ENCODE results near the gene GABARAPL2. TPM values are rescaled to one million over a fixed set of nuclear protein-coding genes. Genes with fewer than 3 reads are reported as not detected.

The GABARAPL2 gene
- total and polyA plus RNA-seq, 2 donors (not counting 1 experiment from before 2014, with no cell fraction given): 73.0 to 84.9 TPM

GRCh38 chr16:75532791-75533190, 33.4 kb upstream of the GABARAPL2 start:
- DNase-seq (no peak), ATAC-seq (ENCODE audit: low read depth) (no peak)
- no peaks in the 10 kb centered on the region for H3K27me3 ChIP-seq (replicated peaks in 1 of 4; ENCODE audit: control extremely low read depth in 1 of 4, control insufficient read depth in 3 of 4, insufficient read depth in 4 of 4, low read length in 3 of 4)
- Mint-ChIP-seq H3K9me3 (ENCODE audit: insufficient read depth) (no peaks in the 10 kb centered on the region), H3K27me3 (peaks cover 6% of the 10 kb centered on the region), H3K4me1 (peaks cover 2% of the 10 kb centered on the region), H3K27ac (no peak overlapping the region), H3K4me3 (no peak overlapping the region)
- intact Hi-C loops (cut with micrococcal nuclease): no loop called here
- H2AFZ ChIP-seq (ENCODE audit: insufficient read depth, low read depth, low read length, poor library complexity, severe bottlenecking): no peak overlapping the region
- no peak overlapping the region for H3K4me3 ChIP-seq (ENCODE audit: control extremely low read depth in 1 of 5, extremely low read depth in 1 of 5, insufficient read depth in 1 of 5, low read depth in 2 of 5, low read length in 4 of 5)
- TF ChIP-seq CTCF (IDR thresholded peaks at IDR 0.05): no peak
- TF ChIP-seq EZH2 (IDR thresholded peaks at IDR 0.05; ENCODE audit: borderline replicate concordance, insufficient read depth, low read depth, low read length, poor library complexity, severe bottlenecking): no peak
- no peaks in the 10 kb centered on the region for H4K20me1 ChIP-seq (ENCODE audit: control insufficient read depth, insufficient read depth, low read length, poor library complexity, severe bottlenecking)
- ChIA-PET POLR2A (interaction anchor here (0.6 kb wide), 1 partner anchor 15 kb away, joined by 4 read pairs; no protein-coding TSS in a partner anchor), CTCF (no interaction called here)
- H3K27ac ChIP-seq (ENCODE audit: low read length in 2 of 2): no peak overlapping the region
- 90% methylated on average over 2 of the region's 2 CpGs for WGBS (ENCODE audit: insufficient coverage)
- no peaks in the 10 kb centered on the region for H3K36me3 ChIP-seq (replicated peaks in 1 of 2; ENCODE audit: control extremely low read depth in 1 of 2, control insufficient read depth in 1 of 2, extremely low read depth in 1 of 2, insufficient read depth in 2 of 2, low read length in 1 of 2)
- H3K79me2 ChIP-seq (ENCODE audit: control insufficient read depth, insufficient read depth, low read length): no peaks in the 10 kb centered on the region
- peaks cover 0 to 3% of the 10 kb centered on the region in 2 donors for H3K4me1 ChIP-seq (ENCODE audit: control insufficient read depth in 2 of 2, insufficient read depth in 2 of 2, low read length in 2 of 2)
- no peak overlapping the region for H3K4me2 ChIP-seq (replicated peaks; ENCODE audit: low read depth, low read length, poor library complexity, severe bottlenecking)
- no peak overlapping the region for H3K9ac ChIP-seq (ENCODE audit: low read length)
- peaks cover 0 to 4% (median 0%) of the 10 kb centered on the region in 3 donors for H3K9me3 ChIP-seq (ENCODE audit: control extremely low read depth in 1 of 3, control insufficient read depth in 2 of 3, insufficient read depth in 1 of 3, low read length in 2 of 3)

- no peak for DNase-seq
- no peaks in the 10 kb centered on the region for H3K79me2 ChIP-seq (ENCODE audit: control insufficient read depth, insufficient read depth, low read length)
- no peak overlapping the region for H3K4me3 ChIP-seq (ENCODE audit: control extremely low read depth in 1 of 5, extremely low read depth in 1 of 5, insufficient read depth in 1 of 5, low read depth in 2 of 5, low read length in 4 of 5)
- Mint-ChIP-seq H3K27me3 (peaks cover 6% of the 10 kb centered on the region), H3K9me3 (ENCODE audit: insufficient read depth) (no peaks in the 10 kb centered on the region), H3K27ac (no peak overlapping the region), H3K4me3 (no peak overlapping the region), H3K4me1 (no peaks in the 10 kb centered on the region)
- H3K27ac ChIP-seq (ENCODE audit: low read length in 2 of 2): no peak overlapping the region
- H3K27me3 ChIP-seq (replicated peaks in 1 of 4; ENCODE audit: control extremely low read depth in 1 of 4, control insufficient read depth in 3 of 4, insufficient read depth in 4 of 4, low read length in 3 of 4): no peaks in the 10 kb centered on the region
- H2AFZ ChIP-seq (ENCODE audit: insufficient read depth, low read depth, low read length, poor library complexity, severe bottlenecking): no peak overlapping the region
- no peak overlapping the region for H3K4me2 ChIP-seq (replicated peaks; ENCODE audit: low read depth, low read length, poor library complexity, severe bottlenecking)
- no peaks in the 10 kb centered on the region for H3K9me3 ChIP-seq (ENCODE audit: control extremely low read depth in 1 of 3, control insufficient read depth in 2 of 3, insufficient read depth in 1 of 3, low read length in 2 of 3)
- intact Hi-C loops (cut with micrococcal nuclease): no loop called here
- ATAC-seq (ENCODE audit: low read depth): no peak
- POLR2A ChIA-PET: no interaction called here
- no peak overlapping the region for H3K9ac ChIP-seq (ENCODE audit: low read length)
- no peak for TF ChIP-seq EZH2 (IDR thresholded peaks at IDR 0.05; ENCODE audit: borderline replicate concordance, insufficient read depth, low read depth, low read length, poor library complexity, severe bottlenecking)
- TF ChIP-seq CTCF (IDR thresholded peaks at IDR 0.05): no peak
- H4K20me1 ChIP-seq (ENCODE audit: control insufficient read depth, insufficient read depth, low read length, poor library complexity, severe bottlenecking): no peaks in the 10 kb centered on the region
- no peaks in the 10 kb centered on the region for H3K36me3 ChIP-seq (replicated peaks in 1 of 2; ENCODE audit: control extremely low read depth in 1 of 2, control insufficient read depth in 1 of 2, extremely low read depth in 1 of 2, insufficient read depth in 2 of 2, low read length in 1 of 2)
- CTCF ChIA-PET: no interaction called here
- WGBS (ENCODE audit: insufficient coverage): 88% methylated on average over 17 of the region's 19 CpGs
- H3K4me1 ChIP-seq (ENCODE audit: control insufficient read depth in 2 of 2, insufficient read depth in 2 of 2, low read length in 2 of 2): no peaks in the 10 kb centered on the region
Observed at GRCh38 chr16:75534560-75535205, 31.5 kb upstream of the GABARAPL2 start.
